ENCODE measurements around the gene USP10. TPM values are rescaled to one million over a fixed set of nuclear protein-coding genes. Genes with fewer than 3 reads are reported as not detected.

The USP10 gene
- total RNA-seq, 2 experiments from 2014 or later: 75.2 to 75.8 TPM

- POLR2A ChIA-PET: no interaction called here
- ATAC-seq (ENCODE audit: low read depth): no peak
- Mint-ChIP-seq H3K9me3 (no peaks in the 10 kb centered on the region), H3K27ac (no peak overlapping the region), H3K27me3 (no peaks in the 10 kb centered on the region), H3K4me3 (no peak overlapping the region), H3K4me1 (no peaks in the 10 kb centered on the region), H3K36me3 (peaks cover 11% of the 10 kb centered on the region)
- no peak for DNase-seq
Measured at GRCh38 chr16:84774810-84775209, 75.0 kb downstream of the USP10 start.

- ATAC-seq (ENCODE audit: low read depth): no peak
- POLR2A ChIA-PET: no interaction called here
- DNase-seq: no peak
- no peaks in the 10 kb centered on the region for H3K4me1 Mint-ChIP-seq
- no peak overlapping the region for H3K27ac Mint-ChIP-seq
- H3K27me3 Mint-ChIP-seq: no peaks in the 10 kb centered on the region
- H3K36me3 Mint-ChIP-seq: peaks cover 14% of the 10 kb centered on the region
- H3K4me3 Mint-ChIP-seq: no peak overlapping the region
- H3K9me3 Mint-ChIP-seq: no peaks in the 10 kb centered on the region
Measured at GRCh38 chr16:84775262-84775810, 75.5 kb downstream of the USP10 start.

- Mint-ChIP-seq H3K4me1 (no peaks in the 10 kb centered on the region), H3K4me3 (no peak overlapping the region), H3K9me3 (no peaks in the 10 kb centered on the region), H3K27ac (no peak overlapping the region), H3K27me3 (no peaks in the 10 kb centered on the region), H3K36me3 (peaks cover 15% of the 10 kb centered on the region)
- no peak for ATAC-seq (ENCODE audit: low read depth)
- POLR2A ChIA-PET: no interaction called here
- no peak for DNase-seq
Measured at GRCh38 chr16:84777435-84777834, 77.6 kb downstream of the USP10 start.

- H3K27ac Mint-ChIP-seq: no peak overlapping the region
- ATAC-seq (ENCODE audit: low read depth): no peak
- H3K36me3 Mint-ChIP-seq: peaks cover 14% of the 10 kb centered on the region
- no peaks in the 10 kb centered on the region for H3K9me3 Mint-ChIP-seq
- POLR2A ChIA-PET: no interaction called here
- no peak for DNase-seq
- no peak overlapping the region for H3K4me3 Mint-ChIP-seq
- H3K27me3 Mint-ChIP-seq: no peaks in the 10 kb centered on the region
- H3K4me1 Mint-ChIP-seq: no peaks in the 10 kb centered on the region
Measured at GRCh38 chr16:84778720-84779119, 78.9 kb downstream of the USP10 start.

- no peak overlapping the region for H3K4me3 Mint-ChIP-seq
- no peaks in the 10 kb centered on the region for H3K27me3 Mint-ChIP-seq
- H3K27ac Mint-ChIP-seq: no peak overlapping the region
- no peak for ATAC-seq (ENCODE audit: low read depth)
- peaks cover 12% of the 10 kb centered on the region for H3K36me3 Mint-ChIP-seq
- no peaks in the 10 kb centered on the region for H3K9me3 Mint-ChIP-seq
- DNase-seq: no peak
- no peaks in the 10 kb centered on the region for H3K4me1 Mint-ChIP-seq
- POLR2A ChIA-PET: no interaction called here
Measured at GRCh38 chr16:84780063-84780462, 80.3 kb downstream of the USP10 start.

GRCh38 chr16:84780544-84781376, 81.0 kb downstream of the USP10 start:
- DNase-seq (no peak), ATAC-seq (ENCODE audit: low read depth) (no peak)
- H3K27ac Mint-ChIP-seq: no peak overlapping the region
- peaks cover 11% of the 10 kb centered on the region for H3K36me3 Mint-ChIP-seq
- H3K4me3 Mint-ChIP-seq: no peak overlapping the region
- POLR2A ChIA-PET: no interaction called here
- H3K27me3 Mint-ChIP-seq: no peaks in the 10 kb centered on the region
- H3K9me3 Mint-ChIP-seq: no peaks in the 10 kb centered on the region
- H3K4me1 Mint-ChIP-seq: no peaks in the 10 kb centered on the region

GRCh38 chr16:84782846-84783245, 83.0 kb downstream of the USP10 start:
- no peak for DNase-seq
- Mint-ChIP-seq H3K4me3 (no peak overlapping the region), H3K27me3 (no peaks in the 10 kb centered on the region), H3K4me1 (no peaks in the 10 kb centered on the region), H3K9me3 (no peaks in the 10 kb centered on the region), H3K27ac (no peak overlapping the region), H3K36me3 (peaks cover 10% of the 10 kb centered on the region)
- no peak for ATAC-seq (ENCODE audit: low read depth)
- POLR2A ChIA-PET: no interaction called here

- POLR2A ChIA-PET: no interaction called here
- no peak overlapping the region for H3K4me3 Mint-ChIP-seq
Measured at GRCh38 chr16:84785843-84786581, 86.2 kb downstream of the USP10 start.

GRCh38 chr16:84786605-84787262, 86.9 kb downstream of the USP10 start:
- no peaks in the 10 kb centered on the region for H3K9me3 Mint-ChIP-seq
- no peak for DNase-seq
- no peaks in the 10 kb centered on the region for H3K27me3 Mint-ChIP-seq
- POLR2A ChIA-PET: no interaction called here
- H3K36me3 Mint-ChIP-seq: no peaks in the 10 kb centered on the region
- H3K27ac Mint-ChIP-seq: no peak overlapping the region
- no peak for ATAC-seq (ENCODE audit: low read depth)
- H3K4me3 Mint-ChIP-seq: no peak overlapping the region
- H3K4me1 Mint-ChIP-seq: no peaks in the 10 kb centered on the region

More at GRCh38 chr16:84785843-84786581, 86.2 kb downstream of the USP10 start:
- ATAC-seq (ENCODE audit: low read depth) (no peak), DNase-seq (no peak)
- Mint-ChIP-seq H3K36me3 (no peaks in the 10 kb centered on the region), H3K27me3 (no peaks in the 10 kb centered on the region), H3K4me1 (no peaks in the 10 kb centered on the region), H3K9me3 (no peaks in the 10 kb centered on the region), H3K27ac (no peak overlapping the region)

GRCh38 chr16:84787263-84787622, 87.4 kb downstream of the USP10 start:
- no peaks in the 10 kb centered on the region for H3K27me3 Mint-ChIP-seq
- H3K36me3 Mint-ChIP-seq: no peaks in the 10 kb centered on the region
- H3K27ac Mint-ChIP-seq: no peak overlapping the region
- no peak for DNase-seq
- H3K4me3 Mint-ChIP-seq: no peak overlapping the region
- POLR2A ChIA-PET: no interaction called here
- H3K9me3 Mint-ChIP-seq: no peaks in the 10 kb centered on the region
- ATAC-seq (ENCODE audit: low read depth): no peak
- H3K4me1 Mint-ChIP-seq: no peaks in the 10 kb centered on the region

- Mint-ChIP-seq H3K27ac (no peak overlapping the region), H3K4me3 (no peak overlapping the region), H3K4me1 (no peaks in the 10 kb centered on the region)
Measured at GRCh38 chr16:84788920-84789391, 89.2 kb downstream of the USP10 start.

GRCh38 chr16:84789431-84789830, 89.6 kb downstream of the USP10 start:
- Mint-ChIP-seq H3K27ac (no peak overlapping the region), H3K4me1 (no peaks in the 10 kb centered on the region), H3K4me3 (no peak overlapping the region), H3K9me3 (no peaks in the 10 kb centered on the region), H3K36me3 (no peaks in the 10 kb centered on the region), H3K27me3 (no peaks in the 10 kb centered on the region)
- POLR2A ChIA-PET: no interaction called here
- ATAC-seq (ENCODE audit: low read depth) (no peak), DNase-seq (no peak)

More at GRCh38 chr16:84788920-84789391, 89.2 kb downstream of the USP10 start:
- POLR2A ChIA-PET: no interaction called here
- no peak for DNase-seq
- no peak for ATAC-seq (ENCODE audit: low read depth)
- Mint-ChIP-seq H3K27me3 (no peaks in the 10 kb centered on the region), H3K9me3 (no peaks in the 10 kb centered on the region), H3K36me3 (no peaks in the 10 kb centered on the region)

- no peak for DNase-seq
- no peaks in the 10 kb centered on the region for H3K36me3 Mint-ChIP-seq
- H3K27ac Mint-ChIP-seq: no peak overlapping the region
- POLR2A ChIA-PET: no interaction called here
- H3K4me1 Mint-ChIP-seq: no peaks in the 10 kb centered on the region
- H3K9me3 Mint-ChIP-seq: no peaks in the 10 kb centered on the region
- no peak overlapping the region for H3K4me3 Mint-ChIP-seq
- ATAC-seq (ENCODE audit: low read depth): no peak
- H3K27me3 Mint-ChIP-seq: no peaks in the 10 kb centered on the region
Measured at GRCh38 chr16:84790301-84790700, 90.5 kb downstream of the USP10 start.

Data from activated naive CD8-positive, alpha-beta T cell treated with anti-CD3 and anti-CD28 coated beads, Interleukin-2, amount 10 ng/mL, durations not matched to agents 7 days and 5 days (primary cell).